NCI-H524 (cell line): Measurements from ENCODE around the gene NDN.

ENCODE experiments used
- DNase-seq, 2 experiments: peaks; one replicate each; lab custom pipeline; 2025; lab: John Stamatoyannopoulos, UW

The NDN gene

GRCh38 chr15:23642413-23643044 lies 44.6 kb downstream of the NDN start:
- DNase-seq = peak; percentile 71 to 84
